Measurements from ENCODE around the gene MT1A.

The MT1A gene

GRCh38 chr16:56607109-56607618 is 31.3 kb upstream of the MT1A start:
- TF ChIP-seq GATA2 (IDR thresholded peaks at IDR 0.05; ENCODE audit: low read depth, low read length) (no peak), GATA3 (IDR thresholded peaks at IDR 0.05; ENCODE audit: low read depth, low read length) (no peak)

- TF ChIP-seq GATA3 (IDR thresholded peaks at IDR 0.05; ENCODE audit: low read depth, low read length): no peak
- no peak for TF ChIP-seq GATA2 (IDR thresholded peaks at IDR 0.05; ENCODE audit: low read depth, low read length)
Observed at GRCh38 chr16:56607675-56608042, 30.8 kb upstream of the MT1A start.

- no peak for TF ChIP-seq GATA3 (IDR thresholded peaks at IDR 0.05; ENCODE audit: low read depth, low read length)
- no peak for TF ChIP-seq GATA2 (IDR thresholded peaks at IDR 0.05; ENCODE audit: low read depth, low read length)
Observed at GRCh38 chr16:56608043-56608875, 30.2 kb upstream of the MT1A start, which contains the start of gene MT2A. TSS of gene MT2A (plus strand) at chr16:56608584. CDS start at chr16:56608656, 72 bp downstream.

- TF ChIP-seq GATA2 (IDR thresholded peaks at IDR 0.05; ENCODE audit: low read depth, low read length): peak; percentile 76
- no peak for TF ChIP-seq GATA3 (IDR thresholded peaks at IDR 0.05; ENCODE audit: low read depth, low read length)
Observed at GRCh38 chr16:56608876-56609462, 29.5 kb upstream of the MT1A start.

DNA sequence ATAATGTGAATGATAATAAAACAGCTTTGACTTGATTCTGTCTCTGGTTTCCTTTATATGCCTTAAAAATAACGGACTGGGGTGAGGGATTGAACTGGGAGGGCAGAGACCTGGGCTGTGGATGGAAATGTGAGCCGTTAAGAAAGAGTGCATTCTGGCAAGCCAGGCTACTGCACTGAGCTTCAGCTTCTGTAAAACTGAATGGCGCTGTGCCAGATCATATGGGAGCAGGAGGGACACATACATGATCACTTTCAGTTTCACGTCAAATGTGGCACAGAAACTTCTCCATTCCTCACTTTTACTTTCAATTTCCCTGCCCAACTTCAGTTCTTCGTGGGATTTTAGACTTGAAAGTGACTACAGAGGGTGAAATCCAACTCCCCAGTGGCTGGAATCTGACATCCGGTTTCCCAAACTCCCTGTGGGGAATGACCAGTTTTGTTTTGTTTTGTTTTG is 29.0 kb upstream of the MT1A start:
- TF ChIP-seq GATA3 (IDR thresholded peaks at IDR 0.05; ENCODE audit: low read depth, low read length): no peak
- no peak for TF ChIP-seq GATA2 (IDR thresholded peaks at IDR 0.05; ENCODE audit: low read depth, low read length)

GRCh38 chr16:56610017-56610608 is 28.4 kb upstream of the MT1A start:
- TF ChIP-seq GATA3 (IDR thresholded peaks at IDR 0.05; ENCODE audit: low read depth, low read length) (no peak), GATA2 (IDR thresholded peaks at IDR 0.05; ENCODE audit: low read depth, low read length) (no peak)

DNA sequence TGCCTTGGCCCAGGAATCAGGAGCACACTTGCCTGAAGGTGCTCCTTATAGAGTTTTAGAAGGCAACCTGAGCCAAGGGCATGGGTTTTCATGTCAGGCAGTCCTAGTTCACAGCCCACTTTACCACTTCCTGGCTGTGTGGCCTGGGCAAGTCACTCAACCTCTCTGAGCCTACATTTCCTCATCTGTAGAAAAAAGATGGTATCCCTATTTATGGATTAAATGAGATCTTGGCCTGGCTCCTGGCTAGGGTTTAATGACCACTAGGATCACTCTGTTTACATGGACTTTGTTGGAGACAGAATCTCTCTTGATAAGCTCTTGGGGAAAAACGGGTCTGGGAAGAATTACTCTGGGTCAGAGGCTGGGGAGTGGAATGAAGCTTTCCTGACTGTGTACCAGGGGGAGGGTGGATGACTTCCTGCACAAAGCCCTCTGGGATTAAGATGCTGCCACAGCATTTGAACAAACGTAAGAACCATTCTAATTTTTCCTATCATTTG is 27.8 kb upstream of the MT1A start:
- TF ChIP-seq GATA3 (IDR thresholded peaks at IDR 0.05; ENCODE audit: low read depth, low read length): no peak
- TF ChIP-seq GATA2 (IDR thresholded peaks at IDR 0.05; ENCODE audit: low read depth, low read length): no peak

DNA sequence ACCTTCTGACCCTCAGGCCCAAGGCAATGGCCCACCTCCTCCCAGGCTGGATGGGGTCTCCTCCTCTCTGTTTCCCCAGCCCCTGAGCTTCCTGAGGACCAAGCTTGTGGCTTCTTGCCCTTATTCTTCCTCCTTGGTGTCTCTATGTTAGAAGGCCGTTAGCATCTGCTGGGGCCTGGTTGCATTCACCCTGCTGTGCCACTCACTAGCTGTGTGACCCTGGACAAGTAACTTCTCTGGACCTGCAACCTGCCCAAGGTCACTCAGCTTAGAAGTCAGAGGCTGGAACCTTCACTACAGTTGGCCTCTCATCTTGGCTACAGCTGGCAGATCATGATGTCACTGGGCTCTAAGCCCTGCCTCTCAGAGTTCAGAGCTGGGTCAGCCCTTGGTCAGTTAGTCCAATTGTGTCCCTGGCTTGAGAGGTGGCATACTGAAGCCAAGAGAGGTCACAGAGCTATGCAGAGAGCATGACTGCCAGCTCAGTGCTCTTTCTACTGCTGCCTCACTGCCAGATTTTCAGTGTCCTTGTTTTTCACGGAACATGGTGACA is 27.1 kb upstream of the MT1A start:
- no peak for TF ChIP-seq GATA2 (IDR thresholded peaks at IDR 0.05; ENCODE audit: low read depth, low read length)
- TF ChIP-seq GATA3 (IDR thresholded peaks at IDR 0.05; ENCODE audit: low read depth, low read length): no peak

DNA sequence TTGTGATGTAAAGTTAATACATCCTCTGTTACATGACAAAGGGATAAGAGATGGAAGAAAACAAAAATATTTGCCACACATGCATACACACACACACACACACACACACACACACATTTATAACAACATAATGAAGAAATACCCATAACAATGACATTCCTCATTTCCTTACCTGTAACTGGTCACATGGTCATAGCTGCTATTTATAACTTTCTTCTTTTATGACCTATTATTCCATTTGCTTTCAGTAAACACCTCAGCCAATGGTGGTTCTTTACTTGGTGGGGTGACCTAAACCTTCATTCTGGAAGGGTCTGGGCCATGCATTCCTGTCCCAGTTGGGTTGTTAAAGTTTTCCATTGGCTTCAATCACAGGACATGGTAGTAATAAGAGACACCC is 24.8 kb upstream of the MT1A start:
- TF ChIP-seq GATA3 (IDR thresholded peaks at IDR 0.05; ENCODE audit: low read depth, low read length) (no peak), GATA2 (IDR thresholded peaks at IDR 0.05; ENCODE audit: low read depth, low read length) (no peak)

GRCh38 chr16:56614549-56614991 is 23.9 kb upstream of the MT1A start:
- TF ChIP-seq GATA3 (IDR thresholded peaks at IDR 0.05; ENCODE audit: low read depth, low read length): no peak
- TF ChIP-seq GATA2 (IDR thresholded peaks at IDR 0.05; ENCODE audit: low read depth, low read length): no peak

GRCh38 chr16:56615353-56615752 is 23.1 kb upstream of the MT1A start:
- TF ChIP-seq GATA2 (IDR thresholded peaks at IDR 0.05; ENCODE audit: low read depth, low read length) (no peak), GATA3 (IDR thresholded peaks at IDR 0.05; ENCODE audit: low read depth, low read length) (no peak)

GRCh38 chr16:56616608-56617211 is 21.8 kb upstream of the MT1A start:
- TF ChIP-seq GATA3 (IDR thresholded peaks at IDR 0.05; ENCODE audit: low read depth, low read length) (no peak), GATA2 (IDR thresholded peaks at IDR 0.05; ENCODE audit: low read depth, low read length) (no peak)

DNA sequence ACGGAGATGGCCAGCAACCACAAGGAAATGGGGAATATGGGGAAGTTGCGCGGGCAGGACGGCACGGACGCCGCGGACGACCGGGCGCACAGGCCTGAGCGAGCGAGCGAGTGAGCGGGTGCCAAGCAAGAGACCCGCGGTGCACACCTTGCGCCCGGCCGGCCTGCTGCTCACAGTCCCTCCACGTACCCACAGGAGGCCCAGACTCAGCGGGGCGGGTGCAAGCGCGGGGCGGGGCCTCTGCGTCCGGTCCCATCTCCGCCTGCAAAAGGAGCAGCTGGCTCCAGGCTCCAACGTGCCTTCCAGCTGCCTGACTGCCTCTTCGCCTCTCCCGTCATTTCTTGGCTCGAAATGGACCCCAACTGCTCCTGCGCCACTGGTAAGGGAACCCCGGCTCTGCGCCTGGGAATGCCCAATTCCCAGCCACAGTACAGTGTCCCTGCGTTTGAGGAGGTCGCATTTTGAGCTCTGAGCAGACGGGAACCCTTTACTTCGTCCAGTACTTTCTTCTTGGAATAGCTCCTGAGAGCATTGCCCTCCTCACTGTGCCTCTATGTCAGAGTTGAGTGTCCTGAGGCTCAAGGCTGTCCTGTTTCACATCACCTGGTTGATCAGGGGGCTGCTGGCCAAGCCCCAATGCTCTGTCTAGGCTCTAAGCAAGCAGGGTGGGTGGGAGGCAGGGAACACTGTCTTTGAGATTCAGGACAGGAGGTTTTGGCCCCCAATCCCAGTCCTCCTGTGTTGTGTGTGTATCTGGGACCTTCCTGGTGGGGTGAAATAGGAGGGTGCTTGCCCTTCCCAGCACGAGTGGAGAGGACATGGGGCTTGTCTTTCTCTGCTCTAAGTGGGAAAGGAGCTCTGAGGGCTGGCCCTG is 21.0 kb upstream of the MT1A start:
- TF ChIP-seq GATA2 (IDR thresholded peaks at IDR 0.05; ENCODE audit: low read depth, low read length) (no peak), GATA3 (IDR thresholded peaks at IDR 0.05; ENCODE audit: low read depth, low read length) (no peak)
